ENCODE results near the gene GPC1. TPM values are rescaled to one million over a fixed set of nuclear protein-coding genes. Genes with fewer than 3 reads are reported as not detected.

The GPC1 gene
- total RNA-seq, 1 donor from 2014 or later, result 14.2 TPM

DNA sequence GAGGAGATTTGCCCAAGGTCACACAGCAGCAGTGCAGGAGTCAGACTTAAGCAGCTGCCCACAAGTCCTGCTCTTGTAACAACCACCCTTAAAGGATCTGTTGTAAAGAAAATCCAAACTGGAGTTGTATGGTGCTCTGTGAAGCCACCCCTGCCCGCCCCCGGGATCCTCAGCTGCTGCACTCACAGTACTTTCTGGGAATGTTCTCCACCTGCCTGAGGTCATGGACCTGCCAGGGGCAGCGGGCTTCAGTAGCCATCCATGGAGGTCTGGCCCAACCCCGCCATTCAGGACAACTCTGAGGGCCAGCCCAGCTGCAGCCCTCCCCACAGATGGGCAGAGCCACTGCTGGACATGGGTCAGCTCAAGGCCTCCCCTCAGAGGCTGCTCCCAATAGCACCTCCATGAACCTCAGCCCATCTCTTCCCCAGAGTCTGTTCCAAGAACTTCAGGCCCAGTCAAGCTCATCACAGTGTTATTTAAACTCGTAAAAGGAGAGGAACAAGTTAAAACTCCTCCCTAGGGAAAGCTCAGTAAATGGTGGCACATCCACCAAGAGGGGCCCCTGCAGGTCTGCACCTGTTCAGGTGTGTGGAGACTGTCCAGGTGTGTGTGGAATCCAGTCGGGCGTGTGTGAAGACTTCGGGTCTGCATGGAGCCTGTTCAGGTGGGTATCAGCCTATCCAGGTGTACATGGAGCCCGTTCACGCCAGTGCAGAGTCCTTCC, 39.4 kb upstream of the GPC1 start:
- Histone ChIP-seq H3K9me3 (ENCODE audit: low read depth) (no peaks in the 10 kb centered on the region), H3K4me3 (no peak overlapping the region), H4K20me1 (ENCODE audit: low read depth) (no peaks in the 10 kb centered on the region), H3K27ac (no peak overlapping the region), H3K79me2 (ENCODE audit: low read depth) (no peaks in the 10 kb centered on the region), H3K4me2 (no peak overlapping the region), H3K36me3 (no peaks in the 10 kb centered on the region), H3K9ac (no peak overlapping the region), H3K4me1 (peaks cover 5% of the 10 kb centered on the region), H3F3A (ENCODE audit: low read depth) (no peaks in the 10 kb centered on the region), H2AFZ (replicated peaks) (no peak overlapping the region), H3K27me3 (no peaks in the 10 kb centered on the region)
- no peaks in the 10 kb centered on the region for H3K36me3 Mint-ChIP-seq
- H3K4me3 Mint-ChIP-seq, result no peak overlapping the region
- no peak overlapping the region for H3K27ac Mint-ChIP-seq
- H3K4me1 Mint-ChIP-seq, result peaks cover 20% of the 10 kb centered on the region
- TF ChIP-seq, protein P1, sequence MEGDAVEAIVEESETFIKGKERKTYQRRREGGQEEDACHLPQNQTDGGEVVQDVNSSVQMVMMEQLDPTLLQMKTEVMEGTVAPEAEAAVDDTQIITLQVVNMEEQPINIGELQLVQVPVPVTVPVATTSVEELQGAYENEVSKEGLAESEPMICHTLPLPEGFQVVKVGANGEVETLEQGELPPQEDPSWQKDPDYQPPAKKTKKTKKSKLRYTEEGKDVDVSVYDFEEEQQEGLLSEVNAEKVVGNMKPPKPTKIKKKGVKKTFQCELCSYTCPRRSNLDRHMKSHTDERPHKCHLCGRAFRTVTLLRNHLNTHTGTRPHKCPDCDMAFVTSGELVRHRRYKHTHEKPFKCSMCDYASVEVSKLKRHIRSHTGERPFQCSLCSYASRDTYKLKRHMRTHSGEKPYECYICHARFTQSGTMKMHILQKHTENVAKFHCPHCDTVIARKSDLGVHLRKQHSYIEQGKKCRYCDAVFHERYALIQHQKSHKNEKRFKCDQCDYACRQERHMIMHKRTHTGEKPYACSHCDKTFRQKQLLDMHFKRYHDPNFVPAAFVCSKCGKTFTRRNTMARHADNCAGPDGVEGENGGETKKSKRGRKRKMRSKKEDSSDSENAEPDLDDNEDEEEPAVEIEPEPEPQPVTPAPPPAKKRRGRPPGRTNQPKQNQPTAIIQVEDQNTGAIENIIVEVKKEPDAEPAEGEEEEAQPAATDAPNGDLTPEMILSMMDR (IDR thresholded peaks at IDR 0.05), result no peak
- TF ChIP-seq EZH2phosphoT487 (IDR thresholded peaks at IDR 0.05) (no peak), EZH2 (IDR thresholded peaks at IDR 0.05) (no peak)
- H3K27me3 Mint-ChIP-seq (ENCODE audit: insufficient read depth, low read depth), result peaks cover 10% of the 10 kb centered on the region
- DNase-seq (ENCODE audit: low spot score), result no peak
- no peaks in the 10 kb centered on the region for H3K9me3 Mint-ChIP-seq

DNA sequence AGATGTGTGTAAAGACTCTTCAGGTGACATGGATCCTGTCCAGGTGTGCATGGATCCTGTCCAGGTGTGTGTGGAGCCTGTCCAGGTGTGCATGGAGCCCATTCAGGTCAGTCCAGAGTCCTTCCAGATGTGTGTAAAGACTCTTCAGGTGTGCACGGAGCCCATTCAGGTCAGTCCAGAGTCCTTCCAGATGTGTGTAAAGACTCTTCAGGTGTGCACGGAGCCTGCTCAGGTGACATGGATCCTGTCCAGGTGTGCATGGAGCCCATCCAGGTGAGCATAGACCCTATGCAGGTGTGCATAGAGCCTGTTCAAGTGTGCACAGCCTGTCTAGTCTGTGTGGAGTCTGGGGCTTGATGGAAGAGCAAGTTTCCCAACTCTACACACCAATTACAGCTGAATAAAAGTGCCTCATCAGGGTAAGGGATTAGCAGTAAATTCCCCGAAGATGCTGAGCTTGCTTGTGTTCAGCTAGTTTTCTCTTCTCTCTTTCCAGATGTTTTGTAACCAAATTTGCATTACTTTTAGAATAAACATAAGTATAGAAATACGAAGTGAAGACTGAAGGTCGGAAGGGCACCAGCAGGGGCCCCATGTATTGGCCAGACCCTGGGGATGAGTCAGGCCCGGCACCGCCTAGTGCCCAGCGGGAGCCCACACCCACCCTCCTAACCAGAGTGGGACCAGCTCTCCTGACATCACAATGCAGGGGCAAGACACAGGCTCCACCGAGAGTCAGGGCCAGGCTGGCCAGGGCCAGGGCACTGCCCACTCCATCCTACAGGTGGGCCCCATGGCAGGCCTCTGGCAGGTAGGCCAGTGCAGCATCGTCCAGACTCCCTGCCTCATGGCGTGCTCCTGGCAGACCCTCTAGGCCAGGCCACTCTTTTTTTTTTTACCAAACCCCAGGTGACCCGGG, 38.6 kb upstream of the GPC1 start:
- no peaks in the 10 kb centered on the region for H3K36me3 Mint-ChIP-seq
- H3F3A ChIP-seq (ENCODE audit: low read depth), result no peaks in the 10 kb centered on the region
- no peaks in the 10 kb centered on the region for H4K20me1 ChIP-seq (ENCODE audit: low read depth)
- no peak overlapping the region for H3K9ac ChIP-seq
- DNase-seq (ENCODE audit: low spot score), result no peak
- H3K27ac ChIP-seq, result no peak overlapping the region
- no peak for TF ChIP-seq EZH2 (IDR thresholded peaks at IDR 0.05)
- TF ChIP-seq, protein P1 (IDR thresholded peaks at IDR 0.05), result no peak
- H3K79me2 ChIP-seq (ENCODE audit: low read depth), result no peaks in the 10 kb centered on the region
- H3K4me2 ChIP-seq, result no peak overlapping the region
- no peaks in the 10 kb centered on the region for H3K27me3 ChIP-seq
- no peak overlapping the region for H3K27ac Mint-ChIP-seq
- no peak overlapping the region for H3K4me3 Mint-ChIP-seq
- H3K27me3 Mint-ChIP-seq (ENCODE audit: insufficient read depth, low read depth), result peaks cover 10% of the 10 kb centered on the region
- no peak overlapping the region for H2AFZ ChIP-seq (replicated peaks)
- no peaks in the 10 kb centered on the region for H3K9me3 Mint-ChIP-seq
- H3K4me3 ChIP-seq, result no peak overlapping the region
- no peaks in the 10 kb centered on the region for H3K9me3 ChIP-seq (ENCODE audit: low read depth)
- no peaks in the 10 kb centered on the region for H3K36me3 ChIP-seq
- H3K4me1 Mint-ChIP-seq, result peaks cover 20% of the 10 kb centered on the region
- H3K4me1 ChIP-seq, result peaks cover 5% of the 10 kb centered on the region

DNA sequence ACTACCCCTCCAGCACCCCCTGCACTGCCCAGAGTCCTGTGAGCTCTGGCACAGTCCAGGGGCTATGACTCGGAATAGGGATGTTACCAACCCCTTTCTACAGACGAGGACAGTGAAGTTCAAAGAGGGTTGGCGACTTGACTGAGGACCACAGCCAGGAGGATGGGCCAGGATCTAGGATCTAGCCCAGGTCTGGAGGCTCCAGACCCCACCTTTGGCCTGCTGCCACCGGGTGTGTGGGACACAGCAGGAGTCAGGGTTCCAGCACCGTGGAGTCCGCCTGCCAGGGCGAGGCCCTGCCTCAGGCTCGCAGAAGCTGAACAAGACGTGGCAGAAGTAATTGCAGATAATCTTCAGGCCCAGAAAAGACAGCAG, 37.9 kb upstream of the GPC1 start:
- Histone ChIP-seq H3K27me3 (no peaks in the 10 kb centered on the region), H4K20me1 (ENCODE audit: low read depth) (no peaks in the 10 kb centered on the region), H3K4me1 (peaks cover 5% of the 10 kb centered on the region), H3K27ac (no peak overlapping the region), H3F3A (ENCODE audit: low read depth) (no peaks in the 10 kb centered on the region), H3K79me2 (ENCODE audit: low read depth) (no peaks in the 10 kb centered on the region), H3K4me2 (no peak overlapping the region), H2AFZ (replicated peaks) (no peak overlapping the region), H3K9me3 (ENCODE audit: low read depth) (no peaks in the 10 kb centered on the region), H3K4me3 (no peak overlapping the region), H3K36me3 (no peaks in the 10 kb centered on the region), H3K9ac (no peak overlapping the region)
- DNase-seq (ENCODE audit: low spot score), result no peak
- Mint-ChIP-seq H3K4me1 (peaks cover 20% of the 10 kb centered on the region), H3K27ac (no peak overlapping the region), H3K27me3 (ENCODE audit: insufficient read depth, low read depth) (peaks cover 10% of the 10 kb centered on the region), H3K4me3 (no peak overlapping the region), H3K9me3 (no peaks in the 10 kb centered on the region), H3K36me3 (no peaks in the 10 kb centered on the region)
- TF ChIP-seq, protein P1 (IDR thresholded peaks at IDR 0.05), result no peak
- TF ChIP-seq EZH2phosphoT487 (IDR thresholded peaks at IDR 0.05), result no peak
- TF ChIP-seq EZH2 (IDR thresholded peaks at IDR 0.05), result no peak

All from neural progenitor cell (in vitro differentiated cells).